Suprapubic skin (tissue), 3 donors: Measurements from ENCODE around the gene CDKN2AIPNL.

Experiments used
- CTCF ChIP-seq, 2 donors: fragments of 200-600 bp in 1 of 2; fragments of 450-650 bp in 1 of 2; sonication (generic) in 1 of 2; IDR thresholded peaks; one replicate each; pipeline ENCODE4 v1.5.1; 2016 to 2019; ENCODE audit warnings: antibody characterized with exemption in 2 of 2, mild to moderate bottlenecking in 1 of 2, moderate library complexity in 1 of 2
- EP300 ChIP-seq: sonication (generic); formaldehyde crosslinking; IDR thresholded peaks from one replicate; pipeline ENCODE4 v1.6.1; 2017; ENCODE audit warnings: antibody characterized with exemption
- POLR2A ChIP-seq, 2 donors: fragments of 450-650 bp; IDR thresholded peaks; one replicate each; pipeline ENCODE4 v1.6.1; 2017; ENCODE audit warnings: antibody characterized with exemption in 2 of 2, mild to moderate bottlenecking in 2 of 2, moderate library complexity in 2 of 2

GRCh38 chr5:134413046-134413445 lies 1.4 kb upstream of the CDKN2AIPNL start:
- TF ChIP-seq CTCF (IDR thresholded peaks at IDR 0.05) (no peak), EP300 (no peak), POLR2A (IDR thresholded peaks at IDR 0.05) (no peak)
